KOPT-K1 (cell line): Measurements from ENCODE around the gene PEAK3.

Experiments
- H3K27ac ChIP-seq: fragments of 200-600 bp; sonication (generic); 2 replicates; pipeline ENCODE4 v1.5.1; 2016; ENCODE audit warnings: antibody characterized with exemption, mild to moderate bottlenecking, low read depth, low read length; ENCODE audit not compliant: poor library complexity, severe bottlenecking
- H3K36me3 ChIP-seq: fragments of 200-600 bp; sonication (generic); 2 replicates; pipeline ENCODE4 v1.5.1; 2017; ENCODE audit warnings: antibody characterized with exemption, mild to moderate bottlenecking, low read length, moderate library complexity; ENCODE audit not compliant: insufficient read depth
- H3K9me3 ChIP-seq: fragments of 200-600 bp; sonication (generic); 2 replicates; pipeline ENCODE4 v1.5.1; 2017; ENCODE audit warnings: antibody characterized with exemption, low read length, mild to moderate bottlenecking; ENCODE audit not compliant: insufficient read depth, poor library complexity, severe bottlenecking

PEAK3 gene

DNA sequence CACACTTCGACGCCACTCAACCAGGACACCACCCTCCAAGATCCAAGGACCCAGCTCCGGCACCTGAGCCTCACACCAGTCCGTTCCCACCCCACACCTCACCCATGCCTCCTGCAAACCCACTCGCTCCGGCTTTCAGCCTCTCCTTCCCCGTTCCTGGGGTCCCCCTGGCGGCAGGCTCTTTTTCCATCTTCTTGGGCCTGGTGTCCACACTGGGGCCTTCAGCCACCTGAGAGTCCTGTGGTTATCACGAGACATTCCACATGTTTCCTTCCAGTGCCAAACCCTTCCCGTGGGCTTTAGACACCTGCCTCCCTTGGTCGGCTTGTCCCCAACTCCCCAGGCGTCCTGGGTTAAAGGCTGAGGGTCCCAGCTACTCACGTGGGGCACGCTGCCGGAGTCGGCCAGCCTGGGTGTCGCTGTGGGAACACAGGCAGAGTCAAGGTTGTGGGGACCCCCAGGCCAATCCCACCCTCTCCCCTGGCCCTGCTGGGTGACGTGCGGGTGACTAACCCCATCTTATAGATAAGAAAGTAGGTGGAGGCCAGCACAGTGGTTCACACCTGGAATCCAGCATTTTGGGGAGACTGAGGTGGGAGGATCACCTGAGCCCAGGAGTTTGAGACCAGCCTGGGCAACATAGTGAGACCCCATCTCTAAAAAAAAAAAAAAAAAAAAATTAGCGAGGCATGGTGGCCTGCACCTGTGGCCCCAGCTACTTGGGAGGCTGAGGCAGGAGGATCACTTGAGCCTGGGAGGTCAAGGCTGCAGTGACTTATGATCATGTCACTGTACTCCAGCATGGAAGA lies 27.7 kb downstream of the PEAK3 start:
- Histone ChIP-seq H3K36me3 (peaks cover 37% of the 10 kb centered on the region; the same call in 1 of the 2 replicates), H3K9me3 (no peaks in the 10 kb centered on the region), H3K27ac (no peak overlapping the region)

DNA sequence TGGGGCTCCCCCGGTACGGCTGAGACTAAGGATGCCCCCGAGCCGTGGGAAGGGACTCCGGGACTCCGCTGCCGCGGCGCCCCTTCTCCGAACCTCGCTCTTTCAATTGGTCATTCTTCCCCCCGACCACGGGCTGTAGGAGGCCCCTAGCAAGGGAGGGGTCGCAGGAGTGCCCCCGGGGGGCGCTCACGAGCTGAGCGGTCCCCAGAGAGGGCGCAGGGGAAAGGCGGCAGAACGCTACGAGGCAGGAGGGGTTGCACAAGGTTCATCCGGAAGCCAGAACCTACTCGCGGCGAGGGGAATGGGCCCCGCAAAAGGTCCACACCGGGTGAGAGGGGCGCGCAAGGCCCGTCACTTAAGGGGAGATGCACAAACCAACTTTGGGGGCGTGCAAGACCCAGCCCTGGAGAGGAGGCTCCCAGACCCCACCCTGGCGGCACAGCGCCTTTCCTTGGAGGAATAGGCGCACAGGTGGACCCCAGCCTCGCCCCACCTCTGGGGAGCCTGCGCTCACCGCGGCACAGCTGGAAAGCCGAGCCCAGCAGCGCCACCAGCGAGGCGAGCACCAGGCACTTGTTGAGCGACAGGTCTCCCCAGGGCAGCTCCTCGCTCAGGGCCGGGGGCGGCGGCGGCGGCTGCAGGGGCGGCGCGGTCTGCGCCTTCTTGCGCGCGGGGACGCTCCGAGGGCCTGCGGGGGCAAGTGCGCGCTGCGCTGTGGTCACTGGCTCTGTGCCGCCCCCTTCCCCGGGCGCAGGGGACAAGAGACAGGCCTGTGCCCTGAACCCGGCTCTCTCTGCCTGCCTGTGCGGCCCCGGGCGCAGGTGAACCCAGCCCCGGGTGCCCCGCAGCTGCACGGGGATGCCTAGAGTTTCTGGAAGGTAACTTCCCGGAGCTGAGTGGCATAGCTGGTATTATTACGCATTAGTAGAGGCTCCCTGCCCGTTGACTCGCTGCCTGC lies 28.6 kb downstream of the PEAK3 start:
- Histone ChIP-seq H3K36me3 (peaks cover 46% of the 10 kb centered on the region), H3K9me3 (no peaks in the 10 kb centered on the region), H3K27ac (no peak overlapping the region)

DNA sequence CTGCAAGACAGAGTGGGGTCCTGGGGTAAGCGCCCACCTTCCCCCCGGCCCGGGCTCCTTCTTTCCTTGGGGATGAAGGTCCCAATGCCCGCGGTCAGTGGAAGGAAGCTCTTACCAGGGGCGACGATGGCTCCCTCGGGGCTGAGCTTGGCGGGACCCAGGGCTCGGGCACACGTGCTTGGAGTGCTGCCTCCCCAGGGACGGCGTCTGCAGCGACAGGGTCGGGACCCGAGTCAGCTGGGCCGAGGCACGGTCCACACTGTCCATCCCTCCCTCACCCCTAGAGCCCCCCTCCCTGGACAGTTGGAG lies 29.2 kb downstream of the PEAK3 start:
- peaks cover 53% of the 10 kb centered on the region for H3K36me3 ChIP-seq
- no peaks in the 10 kb centered on the region for H3K9me3 ChIP-seq
- no peak overlapping the region for H3K27ac ChIP-seq

DNA sequence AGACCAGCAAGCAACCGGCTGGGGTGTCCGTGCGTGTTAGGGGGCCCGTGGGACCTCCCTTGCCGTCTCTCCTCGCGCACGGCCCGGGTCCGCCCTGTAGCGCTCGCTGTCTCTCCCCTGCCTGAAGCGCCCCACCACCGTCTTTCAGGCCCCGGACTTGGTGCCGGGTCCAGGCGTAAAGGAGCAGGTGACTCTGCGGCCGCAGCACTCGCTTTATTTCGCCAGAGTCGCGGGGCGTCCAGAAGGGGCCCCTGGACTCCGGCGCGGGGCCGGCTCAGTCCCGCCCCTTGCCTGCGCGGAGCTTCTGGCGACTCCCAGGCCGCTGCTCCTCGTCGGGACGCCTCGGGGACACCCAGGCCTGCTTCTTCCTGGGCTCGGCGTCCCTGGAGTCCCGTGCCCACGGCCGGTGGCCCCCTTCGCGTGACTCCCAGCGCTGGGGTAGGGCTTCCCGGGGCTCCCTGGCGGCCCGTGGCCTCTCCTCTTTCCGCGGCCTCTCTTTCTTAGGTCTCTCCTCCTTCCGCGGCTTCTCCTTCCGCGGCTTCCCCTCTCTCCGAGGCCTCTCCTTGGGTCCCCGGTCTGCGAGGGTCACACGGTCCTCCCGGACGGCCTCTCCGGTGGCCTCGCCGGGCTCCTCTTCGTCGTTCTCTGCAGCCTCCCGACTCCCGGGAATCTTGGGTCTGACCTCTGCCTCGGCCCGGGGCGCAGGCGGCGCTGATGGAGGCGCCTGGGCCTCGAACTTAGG lies 29.7 kb downstream of the PEAK3 start:
- Histone ChIP-seq H3K27ac (no peak overlapping the region), H3K9me3 (no peaks in the 10 kb centered on the region), H3K36me3 (peaks cover 58% of the 10 kb centered on the region)

DNA sequence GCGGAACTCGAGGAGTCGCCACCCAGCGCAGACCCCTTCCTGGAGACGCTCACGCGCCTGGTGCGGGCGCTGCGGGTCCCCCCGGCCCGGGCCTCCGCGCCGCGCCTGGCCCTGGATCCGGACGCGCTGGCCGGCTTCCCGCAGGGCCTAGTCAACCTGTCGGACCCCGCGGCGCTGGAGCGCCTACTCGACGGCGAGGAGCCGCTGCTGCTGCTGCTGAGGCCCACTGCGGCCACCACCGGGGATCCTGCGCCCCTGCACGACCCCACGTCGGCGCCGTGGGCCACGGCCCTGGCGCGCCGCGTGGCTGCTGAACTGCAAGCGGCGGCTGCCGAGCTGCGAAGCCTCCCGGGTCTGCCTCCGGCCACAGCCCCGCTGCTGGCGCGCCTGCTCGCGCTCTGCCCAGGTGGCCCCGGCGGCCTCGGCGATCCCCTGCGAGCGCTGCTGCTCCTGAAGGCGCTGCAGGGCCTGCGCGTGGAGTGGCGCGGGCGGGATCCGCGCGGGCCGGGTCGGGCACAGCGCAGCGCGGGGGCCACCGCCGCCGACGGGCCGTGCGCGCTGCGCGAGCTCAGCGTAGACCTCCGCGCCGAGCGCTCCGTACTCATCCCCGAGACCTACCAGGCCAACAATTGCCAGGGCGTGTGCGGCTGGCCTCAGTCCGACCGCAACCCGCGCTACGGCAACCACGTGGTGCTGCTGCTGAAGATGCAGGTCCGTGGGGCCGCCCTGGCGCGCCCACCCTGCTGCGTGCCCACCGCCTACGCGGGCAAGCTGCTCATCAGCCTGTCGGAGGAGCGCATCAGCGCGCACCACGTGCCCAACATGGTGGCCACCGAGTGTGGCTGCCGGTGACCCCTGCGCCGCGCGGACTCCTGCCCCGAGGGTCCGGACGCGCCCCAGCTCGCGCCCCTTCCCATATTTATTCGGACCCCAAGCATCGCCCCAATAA lies 30.6 kb downstream of the PEAK3 start:
- no peak overlapping the region for H3K27ac ChIP-seq
- H3K36me3 ChIP-seq = peaks cover 66% of the 10 kb centered on the region
- no peaks in the 10 kb centered on the region for H3K9me3 ChIP-seq

DNA sequence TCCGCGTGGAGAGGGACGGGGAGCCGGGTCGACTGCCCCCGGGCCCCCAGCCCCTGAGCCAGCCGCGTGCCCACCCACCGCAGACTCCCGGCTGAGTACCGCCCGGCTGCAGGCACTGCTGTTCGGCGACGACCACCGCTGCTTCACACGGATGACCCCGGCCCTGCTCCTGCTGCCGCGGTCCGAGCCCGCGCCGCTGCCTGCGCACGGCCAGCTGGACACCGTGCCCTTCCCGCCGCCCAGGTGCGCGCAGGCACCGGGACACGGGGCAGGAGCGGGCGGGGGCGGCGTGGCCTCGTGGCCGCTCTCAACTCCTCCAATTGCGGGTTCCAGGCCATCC lies 31.2 kb downstream of the PEAK3 start:
- H3K36me3 ChIP-seq = peaks cover 73% of the 10 kb centered on the region
- no peak overlapping the region for H3K27ac ChIP-seq
- no peaks in the 10 kb centered on the region for H3K9me3 ChIP-seq

DNA sequence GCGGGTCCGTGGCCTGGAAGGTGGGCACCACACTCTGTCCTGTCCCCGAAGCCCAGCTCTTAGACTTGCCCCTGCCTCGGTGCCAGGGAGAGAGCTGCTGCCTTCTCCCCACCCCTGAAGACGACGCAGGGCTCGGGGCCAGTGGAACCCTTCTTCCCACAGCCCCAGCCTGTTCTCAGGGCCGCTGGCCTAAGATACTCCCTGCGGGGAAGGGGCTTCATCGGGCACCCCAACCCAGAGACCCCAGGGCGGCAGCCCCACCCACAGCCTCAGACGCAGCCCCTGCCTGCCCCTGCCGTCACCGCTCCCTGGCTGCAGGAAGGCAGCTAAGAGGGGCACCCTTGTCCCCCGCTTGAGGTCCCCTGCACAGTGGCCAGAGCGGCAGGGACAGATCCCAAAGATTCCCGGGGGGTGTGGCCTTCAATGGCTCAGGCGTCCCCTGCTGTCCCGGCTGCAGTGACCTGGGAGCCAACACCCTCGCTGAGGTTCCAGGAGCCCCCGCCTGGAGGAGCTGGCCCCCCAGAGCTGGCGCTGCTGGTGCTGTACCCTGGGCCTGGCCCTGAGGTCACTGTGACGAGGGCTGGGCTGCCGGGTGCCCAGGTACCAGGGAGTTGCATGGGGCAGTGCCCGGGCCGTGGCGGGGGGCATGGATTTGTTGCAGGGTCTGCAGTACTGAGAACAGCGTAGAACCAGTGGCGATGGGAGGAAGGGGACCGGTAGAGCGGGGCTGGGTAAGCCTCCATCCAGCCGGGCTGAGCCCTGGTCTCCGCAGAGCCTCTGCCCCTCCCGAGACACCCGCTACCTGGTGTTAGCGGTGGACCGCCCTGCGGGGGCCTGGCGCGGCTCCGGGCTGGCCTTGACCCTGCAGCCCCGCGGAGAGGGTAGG lies 31.9 kb downstream of the PEAK3 start:
- H3K9me3 ChIP-seq = no peaks in the 10 kb centered on the region
- no peak overlapping the region for H3K27ac ChIP-seq
- H3K36me3 ChIP-seq = peaks cover 79% of the 10 kb centered on the region

DNA sequence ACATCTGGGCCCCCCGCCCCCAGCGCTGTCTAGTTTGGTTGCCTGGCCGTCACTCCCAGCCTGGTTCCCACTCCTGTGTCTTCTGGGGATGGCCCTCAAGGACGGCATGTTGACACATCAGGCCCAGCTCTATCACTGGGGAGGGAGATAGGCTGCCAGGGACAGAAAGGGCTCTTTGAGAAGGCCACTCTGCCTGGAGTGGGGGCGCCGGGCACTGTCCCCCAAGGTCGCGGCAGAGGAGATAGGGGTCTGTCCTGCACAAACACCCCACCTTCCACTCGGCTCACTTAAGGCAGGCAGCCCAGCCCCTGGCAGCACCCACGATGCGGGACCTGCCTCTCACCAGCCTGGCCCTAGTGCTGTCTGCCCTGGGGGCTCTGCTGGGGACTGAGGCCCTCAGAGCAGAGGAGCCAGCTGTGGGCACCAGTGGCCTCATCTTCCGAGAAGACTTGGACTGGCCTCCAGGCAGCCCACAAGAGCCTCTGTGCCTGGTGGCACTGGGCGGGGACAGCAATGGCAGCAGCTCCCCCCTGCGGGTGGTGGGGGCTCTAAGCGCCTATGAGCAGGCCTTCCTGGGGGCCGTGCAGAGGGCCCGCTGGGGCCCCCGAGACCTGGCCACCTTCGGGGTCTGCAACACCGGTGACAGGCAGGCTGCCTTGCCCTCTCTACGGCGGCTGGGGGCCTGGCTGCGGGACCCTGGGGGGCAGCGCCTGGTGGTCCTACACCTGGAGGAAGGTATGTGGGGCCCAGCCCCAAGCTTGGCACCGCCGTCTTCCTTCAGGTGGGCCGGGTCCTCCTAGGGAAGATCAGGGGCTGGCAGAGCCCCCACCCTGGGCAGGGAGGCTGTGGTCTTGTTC lies 32.7 kb downstream of the PEAK3 start, which contains the start of gene AMH:
Gene AMH, plus strand, starts transcription at position 314 of the 857 bp plus-strand sequence. Its CDS starts 10 bp downstream, at position 324.
- Histone ChIP-seq H3K9me3 (no peaks in the 10 kb centered on the region), H3K27ac (no peak within 1 kb of the TSS), H3K36me3 (peaks cover 88% of the 10 kb centered on the region)

DNA sequence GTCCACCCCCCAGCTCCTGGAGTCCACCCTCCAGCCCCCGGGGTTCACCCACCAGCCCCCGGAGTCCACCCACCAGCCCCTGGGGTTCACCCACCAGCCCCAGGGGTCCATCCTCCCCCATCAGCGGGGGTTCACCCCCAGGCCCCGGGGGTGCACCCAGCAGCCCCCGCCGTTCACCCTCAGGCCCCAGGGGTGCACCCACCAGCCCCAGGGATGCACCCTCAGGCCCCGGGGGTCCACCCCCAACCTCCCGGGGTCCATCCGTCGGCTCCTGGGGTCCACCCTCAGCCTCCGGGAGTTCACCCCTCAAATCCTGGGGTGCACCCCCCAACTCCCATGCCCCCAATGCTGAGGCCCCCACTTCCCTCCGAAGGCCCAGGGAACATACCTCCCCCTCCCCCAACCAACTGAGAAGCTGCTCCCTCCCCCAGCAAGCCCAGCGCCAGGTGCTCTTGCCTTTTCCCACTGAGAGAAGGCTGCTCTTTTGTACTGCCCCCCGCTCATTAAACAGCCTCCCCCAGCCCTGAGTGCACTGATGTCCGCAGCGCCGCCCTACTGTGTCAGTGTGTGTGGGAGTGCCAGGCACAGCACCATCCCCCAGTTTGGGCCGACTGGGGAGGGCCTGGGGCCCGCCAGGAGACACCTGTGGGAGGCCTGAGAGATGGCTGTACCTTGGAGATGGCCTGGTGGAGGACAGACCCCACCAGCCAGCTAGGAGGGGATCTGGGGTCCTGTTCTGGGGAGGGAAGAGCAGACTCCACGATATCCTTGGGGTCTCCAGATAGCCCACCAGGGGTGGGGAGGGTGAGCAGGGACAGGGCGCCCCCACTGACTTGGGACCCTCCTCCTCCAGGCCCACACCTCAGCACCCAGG lies 33.6 kb downstream of the PEAK3 start:
- no peaks in the 10 kb centered on the region for H3K9me3 ChIP-seq
- no peak overlapping the region for H3K27ac ChIP-seq
- H3K36me3 ChIP-seq = peaks cover 96% of the 10 kb centered on the region

DNA sequence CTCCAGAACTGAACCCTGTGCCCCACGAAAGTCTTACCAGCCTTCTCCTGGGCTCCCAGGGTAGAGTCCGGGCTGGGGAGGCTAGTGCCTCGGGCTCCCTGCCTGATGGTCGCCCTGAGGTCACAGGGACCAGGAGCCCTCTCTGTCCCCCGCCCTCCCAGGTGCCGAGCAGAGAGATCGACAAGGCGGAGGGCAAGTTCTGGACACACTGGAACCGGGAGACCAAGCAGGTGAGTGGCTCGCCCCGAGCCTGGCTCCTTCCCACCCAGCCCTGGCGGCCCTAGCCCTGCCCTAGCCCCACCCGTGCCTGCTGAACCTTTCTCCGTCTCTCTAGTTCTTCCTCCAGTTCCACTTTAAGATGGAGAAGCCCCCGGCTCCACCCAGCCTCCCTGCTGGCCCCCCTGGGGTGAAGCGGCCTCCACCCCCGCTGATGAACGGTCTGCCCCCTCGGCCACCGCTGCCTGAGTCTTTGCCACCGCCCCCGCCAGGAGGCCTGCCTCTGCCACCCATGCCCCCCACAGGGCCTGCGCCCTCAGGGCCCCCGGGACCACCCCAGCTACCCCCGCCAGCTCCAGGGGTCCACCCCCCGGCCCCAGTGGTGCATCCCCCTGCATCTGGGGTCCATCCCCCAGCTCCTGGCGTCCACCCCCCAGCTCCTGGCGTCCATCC lies 34.4 kb downstream of the PEAK3 start:
- H3K27ac ChIP-seq = no peak overlapping the region

DNA sequence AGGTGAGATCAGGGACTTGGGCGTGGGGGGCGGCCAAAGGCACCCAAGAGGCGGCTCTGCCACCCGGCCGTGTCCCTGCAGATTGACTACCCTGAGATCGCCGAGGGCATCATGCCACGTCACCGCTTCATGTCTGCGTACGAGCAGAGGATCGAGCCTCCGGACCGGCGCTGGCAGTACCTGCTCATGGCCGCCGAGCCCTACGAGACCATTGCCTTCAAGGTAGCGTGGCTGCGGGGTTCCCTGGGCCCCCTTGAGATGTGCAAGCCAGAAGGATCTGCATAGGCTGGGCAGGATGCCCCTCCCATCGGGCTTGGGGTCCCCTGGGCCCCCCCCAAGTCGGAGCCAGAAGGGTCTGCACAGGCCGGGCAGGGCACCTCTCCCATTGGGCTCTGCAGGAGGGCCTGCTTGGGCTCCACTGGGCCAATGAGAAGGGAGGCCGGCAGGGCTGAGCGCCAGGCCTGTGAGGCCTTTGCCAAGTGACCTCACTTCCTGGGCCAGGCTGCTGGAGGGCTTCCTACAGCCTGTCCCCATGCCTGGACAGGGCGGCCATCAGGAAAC lies 35.1 kb downstream of the PEAK3 start:
- Histone ChIP-seq H3K27ac (no peak overlapping the region), H3K36me3 (peaks cover 98% of the 10 kb centered on the region), H3K9me3 (no peaks in the 10 kb centered on the region)

More for the DNA sequence above, 34.4 kb downstream of the PEAK3 start:
- Histone ChIP-seq H3K9me3 (no peaks in the 10 kb centered on the region), H3K36me3 (peaks cover 98% of the 10 kb centered on the region)
